HG03159 (cell line): Measurements from ENCODE around the gene BTN3A1.
"Not testable (repeated sequence)": the region's sequence is repeated elsewhere in the genome, so short reads cannot be mapped to it uniquely, and the experiment has no call there.

ENCODE experiments used
- ATAC-seq: cut with Tn5 transposase; IDR thresholded peaks from one replicate; pipeline ENCODE4 v1.9.1; 2021; ENCODE audit warnings: mild to moderate bottlenecking, moderate library complexity; ENCODE audit not compliant: unreplicated experiment

BTN3A1 gene

GRCh38 chr6:26412954-26413353 lies 10.9 kb downstream of the BTN3A1 start:
- ATAC-seq, result no peak

GRCh38 chr6:26414281-26414680 lies 12.2 kb downstream of the BTN3A1 start:
- no peak for ATAC-seq

- no peak for ATAC-seq
These were observed 13.1 kb downstream of the BTN3A1 start for GRCh38 chr6:26415036-26415614.

GRCh38 chr6:26415791-26416190 lies 13.7 kb downstream of the BTN3A1 start:
- ATAC-seq, result no peak

- ATAC-seq, result no peak
These were observed 14.2 kb downstream of the BTN3A1 start for GRCh38 chr6:26416288-26416687.

- not testable (repeated sequence) for ATAC-seq
These were observed 16.0 kb downstream of the BTN3A1 start for GRCh38 chr6:26418077-26418476.

GRCh38 chr6:26418795-26419194 lies 16.7 kb downstream of the BTN3A1 start:
- ATAC-seq, result not testable (repeated sequence)

GRCh38 chr6:26420688-26421171 lies 18.7 kb downstream of the BTN3A1 start:
- peak; percentile 26 for ATAC-seq

GRCh38 chr6:26421259-26422144 lies 19.4 kb downstream of the BTN3A1 start:
- ATAC-seq, result peak; percentile 90

GRCh38 chr6:26422329-26422728 lies 20.3 kb downstream of the BTN3A1 start:
- ATAC-seq, result no peak

- ATAC-seq, result no peak
These were observed 24.8 kb downstream of the BTN3A1 start for GRCh38 chr6:26426691-26427450.

GRCh38 chr6:26427451-26427809 lies 25.4 kb downstream of the BTN3A1 start:
- ATAC-seq, result no peak

- ATAC-seq, result no peak
These were observed 26.1 kb downstream of the BTN3A1 start for GRCh38 chr6:26428206-26428605.

- ATAC-seq, result no peak
These were observed 28.7 kb downstream of the BTN3A1 start for GRCh38 chr6:26430787-26431186.

GRCh38 chr6:26431258-26432172 lies 29.4 kb downstream of the BTN3A1 start:
- ATAC-seq, result no peak

GRCh38 chr6:26432627-26433201 lies 30.6 kb downstream of the BTN3A1 start:
- no peak for ATAC-seq

GRCh38 chr6:26433680-26434079 lies 31.6 kb downstream of the BTN3A1 start:
- not testable (repeated sequence) for ATAC-seq

GRCh38 chr6:26436018-26436417 lies 33.9 kb downstream of the BTN3A1 start:
- no peak for ATAC-seq

GRCh38 chr6:26437550-26437949 lies 35.5 kb downstream of the BTN3A1 start:
- no peak for ATAC-seq

GRCh38 chr6:26438000-26438399 lies 35.9 kb downstream of the BTN3A1 start:
- ATAC-seq, result no peak
